Measurements from ENCODE around the gene EIF4H. TPM values are rescaled to one million over a fixed set of nuclear protein-coding genes. Genes with fewer than 3 reads are reported as not detected.
A peak's percentile ranks its signal among the peaks of the same experiment; 100 is the strongest.

Gene EIF4H
- total and polyA plus RNA-seq, 4 donors = 125 to 250 (median 223) TPM

DNA sequence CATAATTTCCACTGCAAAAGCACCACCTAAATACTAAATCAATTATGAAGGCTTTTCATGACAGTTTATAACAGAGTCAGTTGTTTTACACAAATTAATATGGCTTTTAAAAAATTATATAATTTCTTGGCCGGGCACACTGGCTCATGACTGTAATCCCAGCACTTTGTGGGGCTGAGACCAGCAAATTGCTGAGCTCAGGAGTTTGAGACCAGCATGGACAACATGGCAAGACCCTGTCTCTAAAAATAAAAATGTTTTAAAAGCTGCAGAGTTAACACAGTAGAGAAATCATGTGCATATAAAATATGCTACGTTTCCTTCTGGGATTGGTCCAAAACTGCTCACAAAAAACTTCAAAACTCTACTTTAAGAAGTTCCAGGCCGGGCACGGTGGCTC is 43.6 kb upstream of the EIF4H start:
- Histone ChIP-seq H3K27ac (ENCODE audit: low read depth in 1 of 2, low read length in 1 of 2) (no peak overlapping the region), H3K4me1 (ENCODE audit: control insufficient read depth in 5 of 5, insufficient read depth in 5 of 5, low read length in 5 of 5) (no peaks in the 10 kb centered on the region), H3K36me3 (ENCODE audit: control insufficient read depth in 4 of 4, insufficient read depth in 4 of 4, low read length in 4 of 4) (no peaks in the 10 kb centered on the region), H3K9me3 (ENCODE audit: control insufficient read depth in 4 of 4, insufficient read depth in 3 of 4, low read length in 3 of 4) (no peaks in the 10 kb centered on the region), H3K9ac (ENCODE audit: insufficient read depth in 1 of 2, low read length in 2 of 2) (no peak overlapping the region), H3K4me3 (no peak overlapping the region), H3K27me3 (ENCODE audit: control insufficient read depth in 3 of 3, insufficient read depth in 3 of 3, low read length in 2 of 3) (no peaks in the 10 kb centered on the region)
- TF ChIP-seq, protein P1, sequence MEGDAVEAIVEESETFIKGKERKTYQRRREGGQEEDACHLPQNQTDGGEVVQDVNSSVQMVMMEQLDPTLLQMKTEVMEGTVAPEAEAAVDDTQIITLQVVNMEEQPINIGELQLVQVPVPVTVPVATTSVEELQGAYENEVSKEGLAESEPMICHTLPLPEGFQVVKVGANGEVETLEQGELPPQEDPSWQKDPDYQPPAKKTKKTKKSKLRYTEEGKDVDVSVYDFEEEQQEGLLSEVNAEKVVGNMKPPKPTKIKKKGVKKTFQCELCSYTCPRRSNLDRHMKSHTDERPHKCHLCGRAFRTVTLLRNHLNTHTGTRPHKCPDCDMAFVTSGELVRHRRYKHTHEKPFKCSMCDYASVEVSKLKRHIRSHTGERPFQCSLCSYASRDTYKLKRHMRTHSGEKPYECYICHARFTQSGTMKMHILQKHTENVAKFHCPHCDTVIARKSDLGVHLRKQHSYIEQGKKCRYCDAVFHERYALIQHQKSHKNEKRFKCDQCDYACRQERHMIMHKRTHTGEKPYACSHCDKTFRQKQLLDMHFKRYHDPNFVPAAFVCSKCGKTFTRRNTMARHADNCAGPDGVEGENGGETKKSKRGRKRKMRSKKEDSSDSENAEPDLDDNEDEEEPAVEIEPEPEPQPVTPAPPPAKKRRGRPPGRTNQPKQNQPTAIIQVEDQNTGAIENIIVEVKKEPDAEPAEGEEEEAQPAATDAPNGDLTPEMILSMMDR (IDR thresholded peaks at IDR 0.05; ENCODE audit: control extremely low read depth, extremely low read depth) = no peak
- 77 to 93% methylated on average over 4 of the region's 4 CpGs for WGBS, 2 donors
- ATAC-seq (ENCODE audit: insufficient read depth, low FRiP score) (no peak), DNase-seq (no peak)

DNA sequence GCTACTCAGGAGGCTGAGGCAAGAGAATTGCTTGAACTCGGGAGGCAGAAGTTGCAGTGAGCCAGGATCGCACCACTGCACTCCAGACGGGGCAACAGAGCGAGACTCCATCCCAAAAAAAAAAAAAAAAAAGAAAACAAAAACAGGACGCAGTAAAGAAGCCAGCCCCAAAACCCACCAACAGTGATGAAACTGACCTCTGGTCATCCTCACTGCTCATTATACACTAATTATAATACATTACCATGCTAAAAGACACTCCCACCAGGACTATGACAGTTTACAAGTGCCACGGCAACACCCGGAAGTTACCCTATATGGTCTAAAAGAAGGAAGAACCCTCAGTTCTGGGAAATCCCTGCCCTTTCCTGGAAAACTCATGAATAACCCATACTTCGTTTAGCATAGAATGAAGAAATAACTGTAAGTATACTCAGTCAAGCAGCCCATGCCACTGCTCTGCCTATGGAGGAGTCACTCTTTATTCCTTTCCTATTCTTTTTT is 40.0 kb upstream of the EIF4H start:
- H3K27ac ChIP-seq (ENCODE audit: low read depth in 1 of 2, low read length in 1 of 2) = no peak overlapping the region
- DNase-seq = peak in 1 of 3 donors; percentile 11
- no peak overlapping the region for H3K9ac ChIP-seq (ENCODE audit: insufficient read depth in 1 of 2, low read length in 2 of 2)
- ATAC-seq (ENCODE audit: insufficient read depth, low FRiP score) = no peak
- H3K9me3 ChIP-seq (ENCODE audit: control insufficient read depth in 4 of 4, insufficient read depth in 3 of 4, low read length in 3 of 4) = no peaks in the 10 kb centered on the region
- TF ChIP-seq, protein P1 (IDR thresholded peaks at IDR 0.05; ENCODE audit: control extremely low read depth, extremely low read depth) = no peak
- WGBS, 2 donors = 53 to 65% methylated on average over 8 of the region's 8 CpGs
- no peaks in the 10 kb centered on the region for H3K4me1 ChIP-seq (ENCODE audit: control insufficient read depth in 5 of 5, insufficient read depth in 5 of 5, low read length in 5 of 5)
- H3K4me3 ChIP-seq = no peak overlapping the region
- no peaks in the 10 kb centered on the region for H3K36me3 ChIP-seq (ENCODE audit: control insufficient read depth in 4 of 4, insufficient read depth in 4 of 4, low read length in 4 of 4)
- H3K27me3 ChIP-seq (ENCODE audit: control insufficient read depth in 3 of 3, insufficient read depth in 3 of 3, low read length in 2 of 3) = no peaks in the 10 kb centered on the region

DNA sequence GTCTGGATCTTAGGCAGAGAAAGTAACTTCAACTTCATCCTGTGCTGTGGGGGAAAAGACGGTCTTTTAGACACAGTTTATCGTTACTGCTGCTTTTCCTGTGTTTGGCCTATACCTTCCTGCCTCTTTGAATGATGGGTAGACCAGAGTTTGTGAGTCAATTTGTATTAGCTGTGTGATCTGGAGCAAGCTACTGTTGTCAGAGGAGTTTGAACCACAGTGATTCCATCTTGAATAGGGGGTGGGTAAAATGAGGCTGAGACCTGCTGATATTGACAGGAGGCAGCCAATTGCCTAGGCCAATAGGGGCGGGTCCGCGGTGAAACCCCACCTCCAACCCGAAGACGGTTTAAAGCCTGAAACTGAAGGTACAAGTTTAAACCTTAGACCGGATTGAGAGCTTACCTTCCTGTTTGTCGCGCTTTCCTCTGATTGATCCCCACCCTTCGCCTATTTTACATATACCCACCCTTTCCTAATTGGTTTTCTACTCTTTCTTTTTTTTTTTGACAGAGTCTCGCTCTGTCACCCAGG is 35.8 kb upstream of the EIF4H start:
- ATAC-seq (ENCODE audit: insufficient read depth, low FRiP score) (no peak), DNase-seq (no peak)
- no peaks in the 10 kb centered on the region for H3K9me3 ChIP-seq (ENCODE audit: control insufficient read depth in 4 of 4, insufficient read depth in 3 of 4, low read length in 3 of 4)
- H3K36me3 ChIP-seq (ENCODE audit: control insufficient read depth in 4 of 4, insufficient read depth in 4 of 4, low read length in 4 of 4) = no peaks in the 10 kb centered on the region
- WGBS, 2 donors = 71 to 85% methylated on average over 12 of the region's 12 CpGs
- H3K4me1 ChIP-seq (ENCODE audit: control insufficient read depth in 5 of 5, insufficient read depth in 5 of 5, low read length in 5 of 5) = no peaks in the 10 kb centered on the region
- H3K9ac ChIP-seq (ENCODE audit: insufficient read depth in 1 of 2, low read length in 2 of 2) = no peak overlapping the region
- H3K27me3 ChIP-seq (ENCODE audit: control insufficient read depth in 3 of 3, insufficient read depth in 3 of 3, low read length in 2 of 3) = no peaks in the 10 kb centered on the region
- H3K4me3 ChIP-seq = no peak overlapping the region
- peak overlapping the region in 1 of 2 donors; percentile 15 for H3K27ac ChIP-seq (ENCODE audit: low read depth in 1 of 2, low read length in 1 of 2)
- TF ChIP-seq, protein P1 (IDR thresholded peaks at IDR 0.05; ENCODE audit: control extremely low read depth, extremely low read depth) = no peak
